Stimulated activated CD4-positive, alpha-beta T cell treated with anti-CD3 and anti-CD28 coated beads, Interleukin-4, amount 100 ng/mL, for 1 hour (primary cell): ENCODE measurements around the gene GSAP.
"Not testable (repeated sequence)": the region's sequence is repeated elsewhere in the genome, so short reads cannot be mapped to it uniquely, and the experiment has no call there.

Experiments used
- DNase-seq: peaks from one replicate; pipeline ENCODE4 v3.0.0-alpha.2; 2020

Gene GSAP, protein sequence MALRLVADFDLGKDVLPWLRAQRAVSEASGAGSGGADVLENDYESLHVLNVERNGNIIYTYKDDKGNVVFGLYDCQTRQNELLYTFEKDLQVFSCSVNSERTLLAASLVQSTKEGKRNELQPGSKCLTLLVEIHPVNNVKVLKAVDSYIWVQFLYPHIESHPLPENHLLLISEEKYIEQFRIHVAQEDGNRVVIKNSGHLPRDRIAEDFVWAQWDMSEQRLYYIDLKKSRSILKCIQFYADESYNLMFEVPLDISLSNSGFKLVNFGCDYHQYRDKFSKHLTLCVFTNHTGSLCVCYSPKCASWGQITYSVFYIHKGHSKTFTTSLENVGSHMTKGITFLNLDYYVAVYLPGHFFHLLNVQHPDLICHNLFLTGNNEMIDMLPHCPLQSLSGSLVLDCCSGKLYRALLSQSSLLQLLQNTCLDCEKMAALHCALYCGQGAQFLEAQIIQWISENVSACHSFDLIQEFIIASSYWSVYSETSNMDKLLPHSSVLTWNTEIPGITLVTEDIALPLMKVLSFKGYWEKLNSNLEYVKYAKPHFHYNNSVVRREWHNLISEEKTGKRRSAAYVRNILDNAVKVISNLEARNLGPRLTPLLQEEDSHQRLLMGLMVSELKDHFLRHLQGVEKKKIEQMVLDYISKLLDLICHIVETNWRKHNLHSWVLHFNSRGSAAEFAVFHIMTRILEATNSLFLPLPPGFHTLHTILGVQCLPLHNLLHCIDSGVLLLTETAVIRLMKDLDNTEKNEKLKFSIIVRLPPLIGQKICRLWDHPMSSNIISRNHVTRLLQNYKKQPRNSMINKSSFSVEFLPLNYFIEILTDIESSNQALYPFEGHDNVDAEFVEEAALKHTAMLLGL

GRCh38 chr7:77415823-77416620 is at the start of gene GSAP:
GSAP (minus strand) TSS chr7:77416349; CDS start chr7:77416321, 28 bp downstream.
- DNase-seq = peak; percentile 45

DNA sequence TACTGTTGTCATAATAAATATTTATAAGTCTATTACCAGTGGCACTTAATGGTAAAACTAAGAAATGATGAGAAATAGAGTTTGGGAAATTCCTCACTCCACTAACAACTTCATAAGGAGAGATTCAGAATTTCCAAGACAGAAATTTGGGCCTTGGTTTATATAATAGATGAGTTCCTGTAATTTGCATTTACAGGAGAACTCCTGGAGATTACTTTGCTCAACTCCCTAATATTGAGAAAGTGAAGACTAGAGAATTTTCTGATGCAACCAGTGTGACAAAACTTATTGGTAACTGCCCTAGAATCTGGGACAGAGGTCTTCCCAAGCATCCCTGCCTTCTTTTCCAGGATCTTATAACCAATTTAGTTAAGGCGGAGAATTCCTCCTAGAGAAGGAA is 49.1 kb upstream of the GSAP start:
- no peak for DNase-seq

DNA sequence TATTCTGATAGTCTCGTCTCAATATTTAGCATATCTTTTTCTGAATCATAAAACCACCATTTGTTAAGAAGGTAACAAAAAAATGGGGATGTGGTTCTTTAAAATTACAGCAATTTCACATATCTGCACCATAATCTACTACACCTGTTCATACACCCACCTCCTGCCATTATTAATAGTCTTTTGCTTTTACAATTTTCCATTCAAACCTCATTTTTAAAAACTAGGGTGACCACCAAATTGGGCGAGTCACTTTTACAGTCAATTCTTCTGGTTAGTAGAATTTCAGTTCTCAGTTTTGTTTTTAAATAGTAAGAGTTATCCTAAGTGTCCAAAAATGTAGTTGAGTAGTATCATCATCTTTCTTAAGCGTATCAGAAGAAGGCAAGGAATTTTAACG is 48.4 kb upstream of the GSAP start:
- no peak for DNase-seq

DNA sequence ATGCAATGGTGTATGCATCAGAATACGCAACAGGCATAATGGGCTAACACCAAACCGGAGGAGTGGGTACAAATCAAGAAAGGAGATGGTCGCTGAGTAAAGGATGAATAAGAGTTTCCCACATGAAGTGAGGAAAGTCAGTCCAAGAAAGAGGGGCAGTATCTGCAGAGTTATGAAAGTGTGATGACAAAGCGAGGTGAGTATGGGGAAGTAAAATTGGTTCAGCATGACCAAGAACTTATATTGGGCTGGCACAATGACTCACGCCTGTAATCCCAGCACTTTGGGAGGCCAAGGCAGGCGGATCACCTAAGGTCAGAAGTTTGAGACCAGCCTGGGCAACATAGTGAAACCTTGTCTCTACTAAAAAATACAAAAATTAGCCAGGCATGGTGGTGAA is 47.5 kb upstream of the GSAP start:
- not testable (repeated sequence) for DNase-seq

GRCh38 chr7:77461842-77462241 is 45.7 kb upstream of the GSAP start:
- DNase-seq = no peak

DNA sequence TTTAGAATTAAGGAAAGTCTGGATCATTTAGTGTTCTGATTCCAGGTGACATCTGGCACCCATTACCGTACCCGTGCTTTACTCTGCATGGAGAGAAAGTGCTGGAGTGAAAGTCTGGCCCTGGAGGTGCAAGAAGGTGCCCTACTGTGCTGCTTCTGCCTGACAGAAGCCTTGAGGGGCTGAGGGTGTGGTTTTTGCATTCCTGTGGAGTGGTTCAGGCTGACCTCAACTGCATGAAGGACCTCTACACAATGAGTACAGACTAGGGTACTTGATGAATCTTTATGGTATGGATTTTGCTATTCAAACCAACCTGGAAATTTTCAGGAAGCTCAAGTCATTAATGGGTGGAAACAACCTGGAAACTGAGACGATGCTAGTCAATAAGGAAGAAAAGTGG is 45.1 kb upstream of the GSAP start:
- no peak for DNase-seq

DNA sequence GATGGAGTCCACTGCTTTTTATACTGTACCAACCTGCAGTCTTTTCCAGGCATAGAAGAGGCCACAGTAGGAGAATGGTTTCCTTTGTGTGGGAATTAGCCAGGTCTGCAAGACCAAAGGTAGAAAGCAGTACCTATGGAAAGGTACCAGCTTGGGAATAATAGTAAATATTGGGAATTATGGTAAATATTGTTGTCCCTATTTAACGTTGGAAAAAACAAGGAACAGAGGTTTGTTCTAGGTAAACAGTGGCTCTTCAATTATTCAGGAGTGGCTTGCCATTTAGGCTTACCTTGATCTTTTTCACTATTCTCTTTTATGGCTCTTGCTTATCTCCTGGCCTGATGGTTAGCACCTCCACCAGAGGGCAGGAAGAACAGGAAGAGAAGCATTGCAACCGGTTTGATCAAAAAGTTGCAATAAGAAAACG is 43.9 kb upstream of the GSAP start:
- DNase-seq = no peak

DNA sequence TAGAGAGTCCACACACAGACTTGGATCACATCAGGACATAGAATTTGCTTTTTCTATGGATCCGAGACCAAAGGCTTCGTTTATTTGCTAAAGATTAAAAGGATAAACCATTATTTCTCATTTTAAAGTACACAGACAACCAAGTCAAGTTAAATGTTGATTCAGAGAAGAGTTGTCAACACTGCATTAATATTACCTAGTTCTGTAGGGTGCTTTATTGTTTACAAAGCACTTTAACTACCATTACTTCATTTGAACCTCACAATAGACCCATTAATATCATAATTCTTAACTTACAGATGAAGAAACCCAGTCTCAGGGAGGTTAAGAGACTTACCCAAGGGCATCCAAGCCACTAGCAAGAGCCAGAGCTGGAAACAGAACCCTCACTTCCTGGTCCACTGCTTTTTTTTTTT is 43.2 kb upstream of the GSAP start:
- no peak for DNase-seq

DNA sequence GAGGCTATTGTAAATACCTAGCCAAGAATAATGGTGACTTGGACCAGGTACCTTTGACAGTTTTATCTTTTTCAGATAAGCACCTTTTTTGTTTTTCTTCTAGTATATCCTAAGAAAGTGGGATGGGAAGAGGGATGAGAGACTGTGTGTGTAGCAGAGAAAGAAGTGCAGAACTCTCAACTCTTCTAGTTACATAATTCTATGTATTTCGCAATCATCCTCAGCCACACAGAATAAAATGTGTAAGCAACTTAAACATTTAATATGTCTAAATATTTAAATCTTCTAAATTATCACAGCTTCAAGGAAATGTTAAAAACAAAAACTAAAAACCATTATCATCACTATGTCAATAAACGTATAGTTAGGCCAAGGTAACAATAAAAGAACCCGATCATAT is 42.6 kb upstream of the GSAP start:
- no peak for DNase-seq

DNA sequence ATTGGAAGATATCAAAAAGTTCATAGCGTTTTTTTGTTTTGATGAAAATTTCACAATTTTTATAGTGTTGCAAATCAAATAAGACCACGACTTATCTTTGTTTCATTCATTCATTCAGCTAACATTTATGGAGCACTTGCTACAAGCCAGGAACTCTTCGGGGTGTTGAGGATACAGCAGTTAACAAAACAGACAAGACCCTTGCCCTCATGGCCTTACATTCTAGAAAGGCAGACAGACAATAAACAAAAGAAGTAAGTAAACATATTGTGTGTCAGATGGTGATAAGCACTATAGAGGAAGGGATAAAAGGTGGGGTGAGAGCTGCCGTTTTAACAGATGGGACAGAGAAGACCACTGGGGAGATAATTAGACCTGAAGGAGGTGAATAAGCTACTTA is 41.6 kb upstream of the GSAP start:
- no peak for DNase-seq

DNA sequence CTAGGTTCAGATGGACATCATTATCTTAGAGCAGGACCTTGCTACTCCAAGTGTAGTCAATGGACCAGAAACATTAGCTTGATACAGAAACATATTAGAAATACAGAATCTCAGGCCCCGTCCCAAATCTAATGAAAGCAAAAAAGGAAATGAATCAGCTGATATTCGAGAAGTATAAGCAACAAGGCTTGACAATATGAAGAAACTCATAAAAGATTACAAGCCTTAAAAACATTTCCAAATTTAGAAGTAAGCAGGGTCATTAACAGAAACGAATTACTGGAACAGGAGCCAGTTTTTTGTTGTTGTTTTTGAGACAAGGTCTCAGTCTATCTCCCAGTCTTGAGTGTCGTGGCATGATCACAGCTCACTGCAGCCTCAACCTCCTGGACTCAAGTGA is 40.5 kb upstream of the GSAP start:
- DNase-seq = no peak

GRCh38 chr7:77455321-77455720 is 39.2 kb upstream of the GSAP start:
- DNase-seq = no peak

- DNase-seq = no peak
Observed at GRCh38 chr7:77454802-77455201, 38.7 kb upstream of the GSAP start.

- no peak for DNase-seq
Observed at GRCh38 chr7:77453531-77453930, 37.4 kb upstream of the GSAP start.

GRCh38 chr7:77451950-77452349 is 35.8 kb upstream of the GSAP start:
- DNase-seq = not testable (repeated sequence)

GRCh38 chr7:77450613-77451012 is 34.5 kb upstream of the GSAP start:
- no peak for DNase-seq

GRCh38 chr7:77450054-77450453 is 33.9 kb upstream of the GSAP start:
- DNase-seq = no peak

DNA sequence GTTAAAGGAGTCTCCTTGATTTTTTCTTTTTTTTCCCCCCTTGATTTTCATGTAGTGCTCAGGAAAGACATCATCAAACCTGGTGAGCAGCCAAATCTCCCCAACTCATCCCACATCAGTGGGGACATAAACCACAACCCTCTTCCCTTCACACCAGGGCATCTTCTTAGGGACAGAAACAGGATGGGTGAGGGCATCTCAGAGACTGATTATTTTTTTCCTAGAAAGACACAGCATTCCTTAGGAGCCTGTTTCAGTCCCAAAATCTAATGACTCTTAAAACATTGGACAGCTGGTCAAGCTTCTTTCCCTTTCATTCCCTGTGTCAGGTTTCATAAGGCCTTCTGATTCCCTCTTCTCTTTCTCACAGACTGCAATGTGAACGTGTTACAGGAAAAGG is 31.5 kb upstream of the GSAP start:
- DNase-seq = no peak

DNA sequence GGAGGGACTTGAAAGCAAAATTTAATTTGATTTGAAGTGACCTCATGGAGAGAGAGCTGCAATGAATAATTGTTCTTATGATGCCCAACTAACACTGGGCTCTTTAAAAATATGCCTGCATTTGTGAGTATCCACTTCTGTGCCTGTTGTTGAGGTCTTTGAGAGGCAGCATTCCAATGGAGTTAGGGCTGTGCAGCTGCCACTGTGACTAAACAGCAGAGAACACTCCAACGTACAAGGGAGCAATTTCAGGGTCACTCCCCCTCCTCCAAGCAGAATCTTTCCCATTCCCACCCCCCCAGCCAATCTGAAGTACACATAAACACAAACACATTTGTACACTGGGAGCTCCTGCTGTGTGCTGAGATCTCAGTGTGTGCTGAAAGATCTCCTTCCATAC is 28.0 kb upstream of the GSAP start:
- DNase-seq = no peak

GRCh38 chr7:77443042-77443441 is 26.9 kb upstream of the GSAP start:
- no peak for DNase-seq

DNA sequence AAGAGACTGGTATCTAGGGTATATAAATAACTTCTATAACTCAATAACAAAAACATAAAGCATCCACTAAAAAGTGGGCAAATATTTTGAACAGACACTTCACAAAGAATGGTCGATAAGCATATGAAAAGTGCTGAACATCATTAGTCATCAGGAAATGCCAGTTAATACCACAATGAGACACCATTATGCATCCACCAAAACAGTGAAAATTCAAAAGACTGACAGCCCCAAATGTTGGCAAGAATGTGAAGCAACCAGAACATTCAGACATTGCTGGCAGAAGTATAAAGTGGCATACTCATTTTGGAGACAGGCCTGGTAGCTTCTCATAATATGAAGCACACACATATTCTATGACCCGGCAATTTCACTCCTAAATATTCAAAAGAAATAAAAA is 26.5 kb upstream of the GSAP start:
- no peak for DNase-seq

DNA sequence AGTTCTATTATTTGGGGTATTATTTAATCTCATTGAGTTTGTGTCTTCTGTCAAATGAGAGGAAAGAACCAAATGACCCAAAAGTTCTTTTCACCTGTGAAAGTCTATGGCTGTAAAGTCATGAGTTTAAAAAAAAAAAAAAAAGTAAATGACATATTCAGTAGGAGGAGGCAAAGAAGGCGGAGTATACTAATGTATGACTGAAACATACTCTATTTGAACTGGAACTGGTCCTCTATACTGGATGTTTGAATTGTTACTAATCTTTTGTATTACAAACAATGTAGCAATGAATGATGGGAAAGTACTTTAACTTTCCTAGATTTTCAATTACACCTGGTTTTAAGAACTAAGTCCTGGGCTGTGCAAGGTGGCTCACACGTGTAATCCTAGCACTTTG is 24.9 kb upstream of the GSAP start:
- DNase-seq = no peak

- no peak for DNase-seq
Observed at GRCh38 chr7:77439572-77439971, 23.4 kb upstream of the GSAP start.
